GM19372 (cell line): Measurements from ENCODE around the gene MPRIP.
"Not testable (repeated sequence)": the region's sequence is repeated elsewhere in the genome, so short reads cannot be mapped to it uniquely, and the experiment has no call there.

Experiments used
- ATAC-seq: cut with Tn5 transposase; IDR thresholded peaks from one replicate; pipeline ENCODE4 v1.9.1; 2021; ENCODE audit warnings: mild to moderate bottlenecking, low read depth, moderate library complexity; ENCODE audit not compliant: unreplicated experiment

The MPRIP gene

DNA sequence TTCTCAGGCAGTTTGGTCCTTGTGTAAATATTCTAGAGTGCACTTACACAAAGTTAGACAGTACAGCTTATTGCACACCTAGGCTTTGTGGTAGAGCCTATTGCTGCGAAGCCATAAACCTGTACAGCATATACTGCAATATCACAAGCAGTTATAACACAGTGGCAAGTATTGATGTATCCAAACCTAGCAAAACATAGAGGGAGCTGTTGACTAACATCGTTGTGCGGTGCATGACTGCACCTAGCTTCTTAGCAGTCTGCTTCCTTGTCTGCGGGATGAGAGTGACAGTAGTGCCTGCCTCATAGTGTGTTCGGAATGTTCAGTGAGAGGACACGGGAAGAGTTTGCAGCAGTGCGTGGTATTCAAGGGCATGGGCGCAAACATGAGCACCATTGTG lies 78.9 kb downstream of the MPRIP start:
- ATAC-seq: no peak

- ATAC-seq: no peak
Measured at GRCh38 chr17:17122781-17123483, 80.7 kb downstream of the MPRIP start.

- ATAC-seq: no peak
Measured at GRCh38 chr17:17124341-17124740, 82.1 kb downstream of the MPRIP start.

GRCh38 chr17:17125136-17126084 lies 83.2 kb downstream of the MPRIP start:
- no peak for ATAC-seq

DNA sequence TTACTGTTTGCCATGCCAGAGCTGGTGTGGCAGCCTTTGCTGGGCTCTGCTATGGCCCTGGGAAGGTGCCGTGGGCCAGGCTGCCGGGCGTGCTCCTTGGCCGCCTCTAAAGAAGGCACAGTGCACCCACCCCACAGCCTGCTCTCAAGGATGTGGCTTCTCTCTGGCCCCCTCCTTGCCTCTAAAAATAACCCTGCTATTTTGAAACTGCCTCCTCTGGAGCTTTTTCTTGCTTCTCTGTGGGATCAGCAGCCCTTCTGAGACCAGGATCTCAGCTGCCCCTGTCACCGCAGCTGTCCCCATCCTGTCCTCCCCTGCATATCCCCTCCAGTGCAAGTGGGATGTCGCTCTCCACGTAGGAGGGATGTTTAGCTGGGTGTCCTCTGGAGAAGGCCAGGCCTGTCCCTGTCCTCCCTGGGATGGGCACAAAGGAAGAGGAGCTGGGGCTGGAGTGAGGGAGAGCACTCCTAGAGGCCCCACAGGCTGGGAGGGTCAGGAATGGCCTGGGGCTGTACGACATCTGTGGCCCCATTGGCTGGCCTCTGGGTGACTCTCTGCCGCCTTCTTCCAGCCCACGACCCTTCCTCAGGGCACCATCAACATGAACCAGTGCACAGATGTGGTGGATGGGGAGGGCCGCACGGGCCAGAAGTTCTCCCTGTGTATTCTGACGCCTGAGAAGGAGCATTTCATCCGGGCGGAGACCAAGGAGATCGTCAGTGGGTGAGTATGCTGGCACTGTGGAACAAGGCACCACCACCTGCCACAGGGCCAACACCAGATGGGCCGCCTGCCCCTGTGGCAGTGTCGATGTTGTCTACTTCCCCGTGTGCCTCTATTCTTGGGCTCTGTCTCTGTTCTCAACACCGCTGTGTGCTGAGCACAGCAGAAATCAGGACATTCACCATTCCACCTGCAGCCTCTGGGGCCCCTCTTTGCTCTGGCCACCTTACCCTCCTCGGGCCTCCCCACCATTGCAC lies 84.2 kb downstream of the MPRIP start:
- ATAC-seq: no peak

DNA sequence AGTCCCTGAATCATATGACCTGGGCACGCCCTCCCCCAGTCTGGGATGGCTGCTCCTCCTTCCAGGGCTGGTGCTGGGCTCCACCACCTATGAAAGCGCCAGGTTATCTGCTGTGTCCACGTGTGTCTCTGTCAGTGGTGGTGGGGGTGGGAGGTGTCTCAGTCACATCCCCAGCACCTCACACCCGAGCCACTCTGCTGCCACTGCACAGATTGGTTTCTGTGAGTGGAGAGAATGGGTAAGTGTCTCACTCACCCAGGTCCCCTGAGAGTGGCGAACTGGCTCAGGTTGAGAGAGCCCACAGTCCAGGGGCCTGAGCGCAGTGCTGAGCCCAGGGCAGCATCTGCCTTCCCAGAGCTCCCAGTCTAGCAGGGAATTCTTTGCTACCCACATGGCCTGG lies 84.9 kb downstream of the MPRIP start:
- ATAC-seq: no peak

DNA sequence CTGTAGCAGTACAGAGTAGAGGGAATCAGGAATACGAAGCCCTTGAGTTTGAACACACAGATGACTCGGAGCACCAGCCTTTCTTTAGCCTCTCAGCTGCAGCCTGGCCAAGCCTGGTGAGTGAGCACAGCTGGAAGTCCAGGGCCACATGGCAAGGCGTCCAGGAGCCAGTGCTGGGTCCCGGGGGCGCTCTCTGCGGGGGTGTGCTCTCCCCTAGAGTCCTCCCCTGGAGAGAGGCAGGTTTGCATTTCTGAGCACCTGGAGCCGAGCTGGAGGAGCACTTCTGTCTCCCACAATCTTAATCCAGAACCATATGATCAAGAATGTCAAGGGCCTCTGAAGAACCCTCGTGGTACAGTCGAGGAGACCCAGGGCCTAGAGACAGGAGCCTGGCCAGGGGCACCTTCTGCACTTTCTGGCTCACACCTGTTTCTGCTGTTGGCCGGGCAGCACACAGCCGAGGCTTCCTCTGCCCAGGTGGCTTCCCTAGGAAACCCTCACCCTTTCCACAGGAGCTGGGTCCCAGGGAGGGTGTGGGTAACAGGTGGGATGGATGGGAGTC lies 85.6 kb downstream of the MPRIP start:
- no peak for ATAC-seq

DNA sequence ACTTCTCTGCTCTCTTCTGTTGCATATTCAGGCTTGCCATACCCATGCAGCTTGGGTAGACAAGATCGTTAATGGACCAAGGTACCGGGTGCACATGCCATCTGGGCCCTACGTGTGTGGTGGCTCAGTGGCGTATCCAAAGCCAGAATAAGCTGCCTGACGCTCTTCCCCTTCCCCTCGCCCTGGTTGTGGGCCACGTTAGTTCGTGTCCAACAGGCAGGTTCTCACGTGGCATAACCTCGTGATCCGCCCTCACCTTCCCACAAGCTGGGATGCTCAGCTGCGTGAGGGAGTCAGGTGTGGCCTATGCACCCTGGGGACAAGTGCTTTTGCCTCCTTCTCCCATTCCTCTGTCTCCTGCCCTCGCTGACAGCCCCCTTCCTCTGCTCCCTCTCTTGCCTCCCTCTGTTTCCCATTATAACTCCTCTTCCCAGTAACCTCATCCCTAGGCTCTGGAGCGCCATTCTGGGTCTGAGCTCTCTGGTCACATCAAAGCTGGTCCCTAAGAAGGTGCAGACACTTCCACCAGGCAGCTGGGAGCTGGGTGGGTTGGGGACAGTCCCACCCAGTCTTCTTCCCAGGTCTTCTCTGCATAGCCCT lies 86.3 kb downstream of the MPRIP start:
- no peak for ATAC-seq

GRCh38 chr17:17129466-17129865 lies 87.2 kb downstream of the MPRIP start:
- ATAC-seq: no peak

DNA sequence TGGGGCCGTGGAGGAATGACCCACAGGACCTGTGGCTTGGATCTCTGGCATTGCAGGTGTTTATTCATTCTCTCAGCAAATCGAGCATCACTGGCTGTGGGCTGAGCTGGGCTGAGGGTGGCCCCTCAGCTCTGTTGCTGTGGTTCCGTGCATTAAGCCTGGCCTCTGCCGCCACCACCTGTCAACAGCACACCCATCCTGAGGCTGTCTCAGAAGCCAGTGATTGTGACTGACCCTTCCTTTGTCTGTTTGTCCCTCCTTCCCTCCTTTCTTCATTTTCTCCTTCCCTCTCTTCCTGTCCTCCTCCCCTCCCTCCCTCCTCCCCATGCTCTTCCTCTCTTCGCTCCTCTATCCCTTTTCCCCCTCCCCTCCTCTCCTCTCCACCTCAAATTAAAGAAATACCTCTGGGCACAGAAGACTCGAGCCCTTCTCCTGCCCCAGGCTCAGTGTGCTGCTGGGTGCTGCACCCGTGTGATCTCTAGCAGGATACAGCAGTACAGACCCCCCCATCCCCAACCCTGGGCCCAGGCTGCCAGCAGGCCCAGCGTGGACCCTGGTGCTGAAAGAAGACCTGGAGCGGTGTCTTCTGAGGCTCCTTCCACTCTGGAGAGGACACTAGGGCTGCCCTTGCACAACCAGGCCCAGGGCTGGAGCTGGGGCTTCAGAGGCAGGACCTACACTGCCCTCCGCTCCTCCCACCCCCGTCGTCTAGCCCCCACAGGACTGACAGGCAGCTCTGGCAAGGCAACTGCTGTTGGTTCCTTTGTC lies 88.0 kb downstream of the MPRIP start:
- ATAC-seq: no peak

GRCh38 chr17:17131839-17132238 lies 89.6 kb downstream of the MPRIP start:
- ATAC-seq: no peak

- ATAC-seq: no peak
Measured at GRCh38 chr17:17132746-17133145, 90.5 kb downstream of the MPRIP start.

GRCh38 chr17:17134051-17134956 lies 92.0 kb downstream of the MPRIP start:
- ATAC-seq: no peak

DNA sequence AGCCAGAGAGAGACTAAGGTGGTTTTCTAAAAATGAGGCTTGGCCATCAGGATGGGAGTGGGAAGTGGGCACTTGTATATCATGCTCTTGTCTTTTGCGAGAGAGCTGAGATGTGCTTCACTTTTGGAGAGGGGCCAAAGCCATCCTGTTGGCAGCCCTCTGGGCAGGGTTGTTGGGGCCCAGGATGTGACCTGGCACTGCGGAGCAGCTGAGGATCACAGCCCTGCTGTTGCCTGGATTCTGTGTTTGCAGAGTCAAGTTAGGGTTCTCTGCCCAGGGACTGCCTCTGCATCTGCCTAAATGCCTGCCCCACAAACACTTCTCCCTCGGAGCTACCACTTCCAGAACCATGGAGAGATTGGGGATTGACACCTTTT lies 92.7 kb downstream of the MPRIP start:
- no peak for ATAC-seq

- not testable (repeated sequence) for ATAC-seq
Measured at GRCh38 chr17:17136221-17136620, 94.0 kb downstream of the MPRIP start.

DNA sequence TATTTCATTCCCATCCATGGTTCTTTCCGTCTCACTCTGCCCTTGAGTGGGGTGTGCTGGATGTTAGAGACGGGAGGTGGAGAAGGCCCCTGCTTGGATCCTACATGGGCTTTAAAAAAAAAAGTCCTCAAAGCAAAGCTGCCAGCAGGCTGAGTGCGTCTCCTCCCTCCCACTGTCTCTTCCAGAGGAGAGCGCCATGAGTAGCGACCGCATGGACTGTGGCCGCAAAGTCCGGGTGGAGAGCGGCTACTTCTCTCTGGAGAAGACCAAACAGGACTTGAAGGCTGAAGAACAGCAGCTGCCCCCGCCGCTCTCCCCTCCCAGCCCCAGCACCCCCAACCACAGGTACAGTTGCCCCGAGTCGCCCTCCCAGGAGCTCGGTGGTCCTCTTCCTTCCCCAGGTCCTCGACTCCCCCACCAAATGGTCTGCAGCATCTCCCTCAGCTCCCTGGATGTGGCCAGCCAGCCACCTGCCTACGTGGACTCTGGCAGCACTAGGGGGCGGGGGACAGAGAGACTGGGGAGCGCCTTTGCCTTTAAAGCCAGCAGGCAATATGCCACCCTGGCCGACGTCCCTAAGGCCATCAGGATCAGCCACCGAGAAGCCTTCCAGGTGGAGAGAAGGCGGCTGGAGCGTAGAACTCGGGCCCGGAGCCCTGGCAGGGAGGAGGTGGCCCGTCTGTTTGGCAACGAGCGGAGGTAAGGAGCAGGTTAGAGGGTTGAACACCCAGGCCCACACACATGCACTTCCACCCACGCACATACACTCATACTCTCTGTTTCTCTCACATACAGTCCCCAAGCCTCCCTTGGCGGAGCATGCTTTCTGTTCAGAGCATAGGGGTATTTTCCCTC lies 95.7 kb downstream of the MPRIP start:
- no peak for ATAC-seq

GRCh38 chr17:17139972-17140589 lies 97.8 kb downstream of the MPRIP start:
- ATAC-seq: no peak
